Activated T-helper 17 cell treated with anti-CD3 and anti-CD28 coated beads, Interleukin-2, amount 50 U/mL, for 72 hours (primary cell): ENCODE data around the gene MTG2. TPM values are rescaled to one million over a fixed set of nuclear protein-coding genes. Genes with fewer than 3 reads are reported as not detected.

Experiments
- ATAC-seq: fragments of 150-1000 bp; cut with Tn5 transposase; replicated peaks from 2 replicates; pipeline ENCODE4 v1.10.0; 2021; ENCODE audit warnings: mild to moderate bottlenecking, moderate library complexity
- H3K27ac Mint-ChIP-seq: one replicate; pipeline ENCODE4 v1.8.0; 2022; ENCODE audit warnings: mixed read lengths
- H3K27me3 Mint-ChIP-seq: one replicate; pipeline ENCODE4 v1.8.0; 2022; ENCODE audit warnings: mixed read lengths
- H3K36me3 Mint-ChIP-seq: one replicate; pipeline ENCODE4 v1.8.0; 2022; ENCODE audit warnings: low read depth, mild to moderate bottlenecking, mixed read lengths
- H3K4me1 Mint-ChIP-seq: one replicate; pipeline ENCODE4 v1.8.0; 2022; ENCODE audit warnings: mixed read lengths
- H3K4me3 Mint-ChIP-seq: one replicate; pipeline ENCODE4 v1.8.0; 2022; ENCODE audit warnings: mild to moderate bottlenecking, mixed read lengths
- H3K9me3 Mint-ChIP-seq: one replicate; pipeline ENCODE4 v1.8.0; 2022; ENCODE audit warnings: mixed read lengths
- total RNA-seq, 2 donors: library from RNA; stranded (reverse); gene quantifications; one replicate each; pipeline ENCODE4 v1.2.3, GENCODE V29; 2022

MTG2 gene
- total RNA-seq, 2 donors from 2014 or later = 19.7 to 40.2 TPM

GRCh38 chr20:62227977-62228958 lies 45.4 kb downstream of the MTG2 start:
- Mint-ChIP-seq H3K4me3 (no peak overlapping the region), H3K27me3 (peaks cover 11% of the 10 kb centered on the region)
- no peak for ATAC-seq

GRCh38 chr20:62228982-62229545 lies 46.2 kb downstream of the MTG2 start:
- no peak overlapping the region for H3K27ac Mint-ChIP-seq

More at GRCh38 chr20:62227977-62228958, 45.4 kb downstream of the MTG2 start:
- Mint-ChIP-seq H3K36me3 (no peaks in the 10 kb centered on the region), H3K9me3 (no peaks in the 10 kb centered on the region), H3K4me1 (no peaks in the 10 kb centered on the region), H3K27ac (no peak overlapping the region)

GRCh38 chr20:62229667-62230066 lies 46.8 kb downstream of the MTG2 start:
- H3K4me3 Mint-ChIP-seq = no peak overlapping the region
- no peak for ATAC-seq
- no peaks in the 10 kb centered on the region for H3K4me1 Mint-ChIP-seq

More at GRCh38 chr20:62228982-62229545, 46.2 kb downstream of the MTG2 start:
- no peaks in the 10 kb centered on the region for H3K9me3 Mint-ChIP-seq
- no peak for ATAC-seq
- H3K4me3 Mint-ChIP-seq = no peak overlapping the region
- peaks cover 11% of the 10 kb centered on the region for H3K27me3 Mint-ChIP-seq
- no peaks in the 10 kb centered on the region for H3K4me1 Mint-ChIP-seq
- no peaks in the 10 kb centered on the region for H3K36me3 Mint-ChIP-seq

GRCh38 chr20:62230276-62230675 lies 47.4 kb downstream of the MTG2 start:
- no peaks in the 10 kb centered on the region for H3K36me3 Mint-ChIP-seq
- H3K27ac Mint-ChIP-seq = no peak overlapping the region
- H3K9me3 Mint-ChIP-seq = no peaks in the 10 kb centered on the region
- H3K4me3 Mint-ChIP-seq = no peak overlapping the region
- H3K4me1 Mint-ChIP-seq = no peaks in the 10 kb centered on the region
- H3K27me3 Mint-ChIP-seq = peaks cover 4% of the 10 kb centered on the region
- no peak for ATAC-seq

More at GRCh38 chr20:62229667-62230066, 46.8 kb downstream of the MTG2 start:
- H3K27ac Mint-ChIP-seq = no peak overlapping the region
- H3K27me3 Mint-ChIP-seq = peaks cover 6% of the 10 kb centered on the region
- no peaks in the 10 kb centered on the region for H3K9me3 Mint-ChIP-seq
- H3K36me3 Mint-ChIP-seq = no peaks in the 10 kb centered on the region

DNA sequence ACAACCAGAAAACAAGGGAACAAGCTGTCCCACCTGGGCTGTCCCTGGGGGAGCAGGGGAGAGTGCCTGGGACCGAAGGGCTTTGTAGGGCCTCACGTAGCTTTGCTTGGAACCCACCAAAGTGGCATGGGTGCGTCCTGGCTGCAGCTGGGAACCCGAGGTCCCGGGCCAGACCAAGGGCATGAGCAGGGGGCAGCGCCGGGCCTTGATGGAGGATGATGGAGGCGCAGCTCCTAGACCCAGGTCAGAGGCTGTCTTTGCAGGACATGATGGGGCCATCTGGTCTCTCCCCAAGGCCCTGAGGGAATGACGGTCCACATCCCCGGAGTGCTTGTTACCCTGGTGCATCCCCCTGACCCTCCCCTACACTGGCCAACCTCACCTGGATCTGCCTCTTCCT lies 47.9 kb downstream of the MTG2 start:
- H3K36me3 Mint-ChIP-seq = no peaks in the 10 kb centered on the region
- no peaks in the 10 kb centered on the region for H3K9me3 Mint-ChIP-seq
- no peak for ATAC-seq
- H3K27me3 Mint-ChIP-seq = peaks cover 4% of the 10 kb centered on the region
- H3K27ac Mint-ChIP-seq = no peak overlapping the region
- H3K4me1 Mint-ChIP-seq = no peaks in the 10 kb centered on the region
- H3K4me3 Mint-ChIP-seq = no peak overlapping the region

DNA sequence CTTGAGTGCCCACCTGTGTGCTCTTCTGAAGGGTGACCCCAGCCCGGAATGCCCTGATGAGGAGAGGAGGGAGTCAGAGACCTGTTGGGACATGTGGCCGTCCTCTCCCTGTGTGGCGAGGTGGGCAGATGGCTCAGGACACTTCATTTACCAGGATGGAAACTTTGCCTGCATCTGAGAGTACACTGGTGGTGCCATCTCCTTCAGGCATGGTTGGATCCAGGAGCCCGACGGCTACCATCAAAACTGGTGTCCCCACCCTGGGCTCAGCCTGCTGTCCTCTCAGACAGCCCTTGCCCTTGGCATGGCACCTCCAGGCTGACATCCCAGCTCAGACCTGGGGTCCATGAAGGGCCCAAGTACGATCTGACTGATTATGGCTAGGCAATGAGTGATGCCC lies 48.5 kb downstream of the MTG2 start:
- no peak overlapping the region for H3K4me3 Mint-ChIP-seq
- ATAC-seq = no peak

DNA sequence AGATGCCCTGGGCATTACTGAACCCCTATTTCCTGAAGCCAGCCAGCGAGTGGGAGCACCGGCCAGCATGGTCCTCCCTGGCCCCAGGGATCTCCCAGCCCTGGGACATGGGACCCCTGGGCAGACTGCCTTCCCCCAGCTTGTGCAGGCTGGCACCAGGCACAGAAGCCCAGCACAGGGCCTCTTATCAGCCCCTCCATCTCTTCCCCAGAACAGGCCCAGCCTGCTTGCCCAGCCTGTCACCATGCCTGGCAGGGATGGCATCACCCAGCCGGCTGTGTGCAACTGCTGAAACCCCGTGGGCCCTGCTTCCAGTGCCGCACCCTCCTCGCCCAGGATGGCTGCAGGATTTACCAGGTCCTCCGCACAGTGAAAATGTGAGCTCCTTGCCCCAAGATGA lies 49.4 kb downstream of the MTG2 start:
- no peak overlapping the region for H3K27ac Mint-ChIP-seq
- H3K27me3 Mint-ChIP-seq = no peaks in the 10 kb centered on the region
- H3K9me3 Mint-ChIP-seq = no peaks in the 10 kb centered on the region
- ATAC-seq = no peak
- H3K4me1 Mint-ChIP-seq = no peaks in the 10 kb centered on the region
- no peaks in the 10 kb centered on the region for H3K36me3 Mint-ChIP-seq
- H3K4me3 Mint-ChIP-seq = no peak overlapping the region

More for the DNA sequence above, 48.5 kb downstream of the MTG2 start:
- Mint-ChIP-seq H3K9me3 (no peaks in the 10 kb centered on the region), H3K27me3 (peaks cover 4% of the 10 kb centered on the region), H3K36me3 (no peaks in the 10 kb centered on the region), H3K27ac (no peak overlapping the region), H3K4me1 (no peaks in the 10 kb centered on the region)

DNA sequence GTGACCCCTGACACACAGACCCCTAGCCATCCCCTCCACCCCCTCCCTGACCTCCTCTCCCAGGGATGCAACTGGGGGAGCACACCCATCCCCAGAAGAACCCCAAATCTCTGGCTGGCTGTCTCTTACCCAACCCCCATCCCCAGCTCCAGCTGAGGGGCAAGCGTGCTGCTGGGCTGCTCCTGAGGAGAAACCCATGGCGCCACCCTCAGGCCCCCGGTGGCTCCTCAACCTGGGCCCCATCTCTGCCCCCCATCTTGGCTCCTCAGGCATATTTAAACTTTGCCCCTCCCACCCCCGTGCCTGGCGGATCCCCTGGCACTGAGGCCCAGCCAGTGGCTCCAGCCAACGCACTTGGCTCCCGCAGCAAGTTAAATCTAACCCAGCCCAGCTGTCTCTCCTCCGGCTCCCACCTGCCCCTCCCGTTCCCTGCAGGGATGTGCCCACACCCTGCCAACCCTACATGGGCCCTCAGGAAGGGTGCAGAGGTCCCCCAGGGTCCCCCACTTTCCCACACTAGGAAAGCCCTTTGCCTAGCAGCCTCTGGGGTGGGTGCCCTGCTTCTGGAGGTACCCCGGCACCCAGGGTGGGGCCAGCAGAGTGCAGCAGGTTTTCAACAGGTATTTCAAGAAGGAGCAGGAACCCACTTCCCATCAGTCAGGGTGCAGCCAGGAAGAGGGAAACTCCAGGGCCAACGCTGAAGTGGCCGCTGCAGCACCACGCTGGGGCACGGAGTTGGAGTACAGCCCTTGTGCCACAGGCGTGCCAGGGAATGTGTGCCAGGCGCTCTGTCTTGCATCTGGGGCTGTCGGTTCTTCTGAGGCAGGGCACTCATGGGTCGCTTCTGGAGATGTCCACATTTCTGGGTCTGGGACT lies 50.2 kb downstream of the MTG2 start:
- ATAC-seq = no peak
- Mint-ChIP-seq H3K4me3 (no peak overlapping the region), H3K4me1 (no peaks in the 10 kb centered on the region), H3K9me3 (no peaks in the 10 kb centered on the region), H3K36me3 (no peaks in the 10 kb centered on the region), H3K27me3 (no peaks in the 10 kb centered on the region), H3K27ac (no peak overlapping the region)

GRCh38 chr20:62233684-62234083 lies 50.9 kb downstream of the MTG2 start:
- Mint-ChIP-seq H3K36me3 (no peaks in the 10 kb centered on the region), H3K4me3 (no peak overlapping the region), H3K27me3 (no peaks in the 10 kb centered on the region), H3K9me3 (no peaks in the 10 kb centered on the region), H3K4me1 (no peaks in the 10 kb centered on the region), H3K27ac (no peak overlapping the region)
- no peak for ATAC-seq

DNA sequence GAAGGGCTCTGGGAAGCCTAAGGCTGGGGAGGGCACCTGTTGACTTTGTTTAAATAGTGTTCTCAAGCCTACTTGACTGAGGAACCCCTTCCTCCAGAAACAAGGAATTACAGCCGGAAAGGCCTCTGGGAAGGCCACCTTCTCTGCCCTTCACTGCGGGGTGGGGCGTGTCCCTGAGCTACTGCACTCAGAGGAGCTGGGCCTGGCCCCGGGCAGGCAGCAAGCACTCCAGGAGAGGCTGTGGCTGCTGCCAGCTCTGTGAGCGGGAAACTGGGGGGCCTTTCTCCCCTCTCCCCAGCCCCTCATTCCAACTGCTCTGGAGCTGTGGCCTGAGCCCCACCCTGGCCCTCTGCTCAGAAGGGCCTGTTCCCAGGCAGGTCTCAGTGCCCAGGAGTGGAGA lies 51.5 kb downstream of the MTG2 start:
- no peak for ATAC-seq
- Mint-ChIP-seq H3K27ac (no peak overlapping the region), H3K9me3 (no peaks in the 10 kb centered on the region), H3K27me3 (no peaks in the 10 kb centered on the region), H3K4me3 (no peak overlapping the region), H3K4me1 (no peaks in the 10 kb centered on the region), H3K36me3 (no peaks in the 10 kb centered on the region)

DNA sequence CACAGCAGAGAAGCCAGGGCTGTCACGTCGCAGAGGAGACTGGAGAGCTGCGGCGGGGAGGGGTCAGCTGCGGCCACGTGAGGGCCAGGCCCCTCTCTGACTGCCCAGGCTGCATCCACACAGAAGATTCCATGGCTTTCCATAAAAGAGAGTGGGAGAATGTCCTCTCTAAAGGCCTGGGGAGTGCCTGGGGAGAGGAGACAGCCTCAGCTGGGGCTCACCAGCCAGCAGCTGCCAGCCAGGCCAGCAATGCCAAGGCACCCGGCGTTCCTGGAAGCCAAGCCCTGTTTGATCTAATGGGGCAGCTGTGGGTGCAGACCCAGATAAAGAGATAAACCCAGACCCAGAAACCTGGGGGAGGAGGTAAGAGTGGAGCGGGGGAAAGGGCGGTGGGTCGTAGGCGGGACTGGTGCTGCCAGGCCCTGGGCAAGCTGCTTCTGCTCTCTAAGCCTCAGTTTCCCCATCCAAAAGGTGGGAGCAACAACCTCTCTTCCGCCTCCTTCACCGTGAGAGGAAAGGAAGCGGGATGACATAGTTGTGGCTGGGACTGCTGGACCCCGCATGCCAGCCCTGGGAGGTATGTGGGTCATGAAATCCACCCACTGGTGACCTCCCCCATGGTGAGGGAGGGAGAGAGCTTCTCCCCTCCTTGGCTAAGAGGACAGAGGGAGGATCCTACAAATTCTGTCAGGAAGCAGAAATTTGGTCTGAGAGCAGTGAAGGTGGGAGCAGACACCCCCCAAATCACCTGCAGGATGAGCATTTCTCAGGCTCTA lies 52.4 kb downstream of the MTG2 start:
- Mint-ChIP-seq H3K36me3 (no peaks in the 10 kb centered on the region), H3K9me3 (no peaks in the 10 kb centered on the region), H3K27ac (no peak overlapping the region), H3K27me3 (no peaks in the 10 kb centered on the region), H3K4me1 (peaks cover 3% of the 10 kb centered on the region), H3K4me3 (no peak overlapping the region)
- no peak for ATAC-seq

- ATAC-seq = no peak
- Mint-ChIP-seq H3K9me3 (no peaks in the 10 kb centered on the region), H3K36me3 (no peaks in the 10 kb centered on the region), H3K4me3 (no peak overlapping the region), H3K27me3 (no peaks in the 10 kb centered on the region), H3K27ac (no peak overlapping the region), H3K4me1 (peaks cover 5% of the 10 kb centered on the region)
Observed at GRCh38 chr20:62235777-62236157, 52.9 kb downstream of the MTG2 start.

- no peaks in the 10 kb centered on the region for H3K9me3 Mint-ChIP-seq
- no peak overlapping the region for H3K27ac Mint-ChIP-seq
- H3K36me3 Mint-ChIP-seq = no peaks in the 10 kb centered on the region
- no peak for ATAC-seq
- no peak overlapping the region for H3K4me3 Mint-ChIP-seq
- H3K4me1 Mint-ChIP-seq = peaks cover 5% of the 10 kb centered on the region
- H3K27me3 Mint-ChIP-seq = no peaks in the 10 kb centered on the region
Observed at GRCh38 chr20:62236200-62236599, 53.4 kb downstream of the MTG2 start.
